ENCODE data around the gene MSI2.

The MSI2 gene

DNA sequence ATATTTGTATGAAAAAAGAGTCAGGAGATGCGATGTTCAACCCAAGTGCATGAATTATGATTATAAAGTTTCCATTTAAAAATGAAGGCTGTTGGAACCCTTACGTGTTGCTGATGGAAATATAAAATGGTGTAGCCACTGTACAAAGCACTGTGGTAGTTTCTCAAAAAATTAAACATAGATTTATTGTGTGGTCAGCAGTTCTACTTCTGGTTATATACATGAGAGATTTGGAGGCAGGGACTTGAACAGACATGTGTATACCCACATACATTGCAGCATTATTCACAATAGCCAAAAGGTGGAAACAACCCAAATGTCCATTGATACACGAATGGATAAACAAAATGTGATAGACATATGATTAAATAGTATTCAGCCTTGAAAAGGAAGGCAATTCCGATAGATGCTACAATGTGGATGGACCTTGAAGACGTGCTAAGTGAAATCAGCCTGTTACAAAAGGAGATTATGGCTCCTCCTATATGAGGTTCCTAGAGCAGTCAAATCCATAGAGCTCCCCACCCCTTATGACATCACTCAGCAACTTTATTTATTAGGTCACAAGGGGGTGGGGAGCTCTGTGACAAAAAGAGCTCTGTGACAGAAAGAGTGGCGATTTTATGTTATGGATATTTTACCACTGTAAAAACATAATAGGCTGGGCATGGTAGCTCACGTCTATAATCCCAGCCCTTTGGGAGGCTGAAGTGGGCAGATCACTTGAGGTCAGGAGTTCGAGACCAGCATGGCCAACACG is 106.7 kb downstream of the MSI2 start:
- Histone ChIP-seq H4K20me1 (ENCODE audit: low read depth, low read length) (no peaks in the 10 kb centered on the region), H3K79me2 (ENCODE audit: insufficient read depth, low read length) (peaks cover 90% of the 10 kb centered on the region), H3K9ac (ENCODE audit: low read length) (no peak overlapping the region), H3K36me3 (ENCODE audit: low read length) (no peaks in the 10 kb centered on the region), H3F3A (ENCODE audit: insufficient read depth) (peaks cover 7% of the 10 kb centered on the region; the same call in 1 of the 2 replicates), H3K9me2 (replicated peaks; ENCODE audit: insufficient read depth, low read length) (no peaks in the 10 kb centered on the region), H3K4me2 (ENCODE audit: low read depth, low read length, poor library complexity, severe bottlenecking) (no peak overlapping the region), H3K9me3 (ENCODE audit: insufficient read depth, low read length) (no peaks in the 10 kb centered on the region), H3K27ac (ENCODE audit: low read depth, low read length) (no peak overlapping the region), H3K27me3 (ENCODE audit: low read length) (no peaks in the 10 kb centered on the region), H2AFZ (ENCODE audit: low read depth, low read length, severe bottlenecking) (no peak overlapping the region), H3K4me3 (ENCODE audit: insufficient read depth, low read length, poor library complexity, severe bottlenecking) (no peak overlapping the region)
- TF ChIP-seq EZH2phosphoT487 (conservative IDR thresholded peaks at IDR 0.05; ENCODE audit: low read length) = no peak
- TF ChIP-seq, protein P1, sequence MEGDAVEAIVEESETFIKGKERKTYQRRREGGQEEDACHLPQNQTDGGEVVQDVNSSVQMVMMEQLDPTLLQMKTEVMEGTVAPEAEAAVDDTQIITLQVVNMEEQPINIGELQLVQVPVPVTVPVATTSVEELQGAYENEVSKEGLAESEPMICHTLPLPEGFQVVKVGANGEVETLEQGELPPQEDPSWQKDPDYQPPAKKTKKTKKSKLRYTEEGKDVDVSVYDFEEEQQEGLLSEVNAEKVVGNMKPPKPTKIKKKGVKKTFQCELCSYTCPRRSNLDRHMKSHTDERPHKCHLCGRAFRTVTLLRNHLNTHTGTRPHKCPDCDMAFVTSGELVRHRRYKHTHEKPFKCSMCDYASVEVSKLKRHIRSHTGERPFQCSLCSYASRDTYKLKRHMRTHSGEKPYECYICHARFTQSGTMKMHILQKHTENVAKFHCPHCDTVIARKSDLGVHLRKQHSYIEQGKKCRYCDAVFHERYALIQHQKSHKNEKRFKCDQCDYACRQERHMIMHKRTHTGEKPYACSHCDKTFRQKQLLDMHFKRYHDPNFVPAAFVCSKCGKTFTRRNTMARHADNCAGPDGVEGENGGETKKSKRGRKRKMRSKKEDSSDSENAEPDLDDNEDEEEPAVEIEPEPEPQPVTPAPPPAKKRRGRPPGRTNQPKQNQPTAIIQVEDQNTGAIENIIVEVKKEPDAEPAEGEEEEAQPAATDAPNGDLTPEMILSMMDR (IDR thresholded peaks at IDR 0.05; ENCODE audit: insufficient read depth, low read length, poor library complexity, severe bottlenecking) = no peak

DNA sequence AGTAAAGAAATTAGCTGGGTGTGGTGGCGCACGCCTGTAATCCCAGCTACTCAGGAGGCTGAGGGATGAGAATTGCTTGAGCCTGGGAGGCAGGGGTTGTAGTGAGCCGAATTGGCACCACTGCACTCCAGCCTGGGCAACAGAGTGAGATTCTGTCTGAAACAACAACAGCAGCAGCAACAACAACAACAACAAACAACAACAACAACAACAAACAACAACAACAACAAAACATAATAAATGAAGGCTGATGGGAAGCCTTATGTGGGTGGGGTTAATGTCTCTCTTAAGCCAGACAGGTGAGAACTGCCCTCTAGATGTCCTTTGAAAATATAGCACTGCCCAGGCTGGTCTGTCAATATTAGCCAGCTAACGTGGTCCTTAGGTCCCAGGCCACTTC is 107.3 kb downstream of the MSI2 start:
- no peak overlapping the region for H3K9ac ChIP-seq (ENCODE audit: low read length)
- 0 out of 2 replicates have a peak overlapping the region, but pooled peaks have one; percentile 5 for H3K27ac ChIP-seq (ENCODE audit: low read depth, low read length)
- TF ChIP-seq EZH2phosphoT487 (conservative IDR thresholded peaks at IDR 0.05; ENCODE audit: low read length) = no peak
- TF ChIP-seq, protein P1 (IDR thresholded peaks at IDR 0.05; ENCODE audit: insufficient read depth, low read length, poor library complexity, severe bottlenecking) = no peak
- H3K36me3 ChIP-seq (ENCODE audit: low read length) = no peaks in the 10 kb centered on the region
- H3K27me3 ChIP-seq (ENCODE audit: low read length) = no peaks in the 10 kb centered on the region
- H3K4me2 ChIP-seq (ENCODE audit: low read depth, low read length, poor library complexity, severe bottlenecking) = no peak overlapping the region
- H2AFZ ChIP-seq (ENCODE audit: low read depth, low read length, severe bottlenecking) = no peak overlapping the region
- H3K79me2 ChIP-seq (ENCODE audit: insufficient read depth, low read length) = peaks cover 90% of the 10 kb centered on the region
- H3K9me3 ChIP-seq (ENCODE audit: insufficient read depth, low read length) = no peaks in the 10 kb centered on the region
- 0 out of 2 replicates have a peak, but pooled peaks cover under 1% of the 10 kb centered on the region for H3F3A ChIP-seq (ENCODE audit: insufficient read depth)
- H4K20me1 ChIP-seq (ENCODE audit: low read depth, low read length) = no peaks in the 10 kb centered on the region
- H3K4me3 ChIP-seq (ENCODE audit: insufficient read depth, low read length, poor library complexity, severe bottlenecking) = no peak overlapping the region
- no peaks in the 10 kb centered on the region for H3K9me2 ChIP-seq (replicated peaks; ENCODE audit: insufficient read depth, low read length)

DNA sequence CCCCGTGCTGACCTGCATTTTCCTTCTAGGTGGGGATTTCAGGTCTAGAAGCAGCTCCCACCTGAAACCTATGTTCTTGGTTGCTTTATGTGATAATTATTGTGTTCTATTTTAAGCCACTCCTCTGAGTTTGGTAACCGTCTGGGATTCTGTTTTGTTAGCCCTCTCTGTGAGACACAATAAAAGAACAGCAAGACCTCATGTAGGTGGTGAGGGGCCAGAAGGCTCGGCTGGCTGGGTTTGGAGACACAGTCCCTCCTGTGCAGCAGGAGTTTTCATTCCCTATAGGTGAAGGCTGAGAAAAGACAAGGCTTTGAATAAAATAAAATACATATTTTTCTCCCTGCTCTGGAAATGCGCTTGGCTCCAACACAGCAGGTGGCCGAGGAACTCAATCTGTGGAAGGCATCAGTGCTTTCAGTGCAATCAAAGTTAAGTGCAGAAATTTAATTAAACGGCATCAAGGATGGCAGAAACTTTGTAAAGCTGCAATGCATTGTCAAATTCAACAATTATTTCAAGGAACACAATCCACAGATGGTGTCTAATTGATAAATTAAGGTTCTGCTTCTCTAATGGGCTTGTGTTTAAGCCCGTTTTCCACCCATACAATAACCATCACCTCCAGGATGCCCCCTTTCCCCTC is 107.8 kb downstream of the MSI2 start:
- Histone ChIP-seq H3K79me2 (ENCODE audit: insufficient read depth, low read length) (peaks cover 90% of the 10 kb centered on the region), H3K9ac (ENCODE audit: low read length) (no peak overlapping the region), H3F3A (ENCODE audit: insufficient read depth) (no peaks in the 10 kb centered on the region), H3K4me3 (ENCODE audit: insufficient read depth, low read length, poor library complexity, severe bottlenecking) (no peak overlapping the region), H3K27me3 (ENCODE audit: low read length) (no peaks in the 10 kb centered on the region), H3K9me3 (ENCODE audit: insufficient read depth, low read length) (no peaks in the 10 kb centered on the region), H2AFZ (ENCODE audit: low read depth, low read length, severe bottlenecking) (no peak overlapping the region), H4K20me1 (ENCODE audit: low read depth, low read length) (no peaks in the 10 kb centered on the region), H3K27ac (ENCODE audit: low read depth, low read length) (0 out of 2 replicates have a peak overlapping the region, but pooled peaks have one; percentile 5), H3K36me3 (ENCODE audit: low read length) (no peaks in the 10 kb centered on the region), H3K9me2 (replicated peaks; ENCODE audit: insufficient read depth, low read length) (no peaks in the 10 kb centered on the region), H3K4me2 (ENCODE audit: low read depth, low read length, poor library complexity, severe bottlenecking) (no peak overlapping the region)
- TF ChIP-seq EZH2phosphoT487 (conservative IDR thresholded peaks at IDR 0.05; ENCODE audit: low read length) = no peak
- TF ChIP-seq, protein P1 (IDR thresholded peaks at IDR 0.05; ENCODE audit: insufficient read depth, low read length, poor library complexity, severe bottlenecking) = no peak

All from SU-DHL-6 (cell line).